NCI-H2196 treated with DMSO at 0.1 percent for 48 hours (cell line): ENCODE measurements around the gene DPP8.
"Not testable (repeated sequence)": the region's sequence is repeated elsewhere in the genome, so short reads cannot be mapped to it uniquely, and the experiment has no call there.

Experiments used
- DNase-seq: peaks from one replicate; lab custom pipeline; 2025; ENCODE audit not compliant: unreplicated experiment; lab: John Stamatoyannopoulos, UW

Gene DPP8

DNA sequence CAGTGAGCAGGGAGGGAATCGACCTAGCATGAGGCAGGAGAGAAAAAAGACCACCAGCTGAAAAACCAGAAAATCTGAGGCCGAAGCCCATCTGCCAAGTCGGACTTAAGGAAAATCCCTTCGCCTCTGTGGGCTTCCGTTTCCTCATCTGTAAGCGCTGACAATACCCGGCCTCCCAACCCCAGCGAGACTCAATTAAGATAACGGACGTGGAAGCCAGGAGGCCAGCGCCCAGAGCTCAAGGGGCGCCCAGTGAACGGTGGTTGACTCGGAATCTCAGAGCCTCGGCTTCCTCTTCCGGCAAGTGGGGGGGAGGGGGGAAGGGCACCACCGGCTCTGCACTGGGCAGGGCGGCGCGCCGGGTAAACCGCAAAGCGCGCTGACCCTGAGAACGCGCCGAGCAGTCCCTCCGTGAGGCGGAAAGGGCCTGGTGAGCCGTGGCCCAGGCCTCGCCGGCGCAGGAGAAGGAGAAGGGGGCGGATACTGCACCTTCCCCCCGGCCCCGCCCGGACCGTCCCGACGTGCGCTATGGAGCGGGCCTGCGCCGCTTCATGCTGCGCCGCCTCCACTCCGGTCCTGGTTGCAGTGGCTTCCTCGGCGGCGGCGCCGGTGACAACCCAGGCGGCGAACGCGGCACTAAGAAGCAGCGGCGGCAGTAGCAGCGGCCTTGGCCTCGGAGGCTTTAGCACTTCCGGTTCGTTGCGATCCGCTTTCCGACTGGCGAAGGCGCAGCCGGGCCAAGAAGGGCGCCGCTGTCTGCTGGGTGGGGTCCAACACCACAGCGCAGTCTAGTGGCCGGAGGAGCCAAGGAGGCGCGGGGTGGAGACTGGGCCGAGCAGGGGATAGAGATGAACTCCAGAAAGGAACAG, at the start of gene DPP8:
Gene DPP8 (minus strand): TSS at position 693 of the 869 bp plus-strand sequence. CDS start 5,136 bp downstream, outside the sequence.
- peak; percentile 51 for DNase-seq

DNA sequence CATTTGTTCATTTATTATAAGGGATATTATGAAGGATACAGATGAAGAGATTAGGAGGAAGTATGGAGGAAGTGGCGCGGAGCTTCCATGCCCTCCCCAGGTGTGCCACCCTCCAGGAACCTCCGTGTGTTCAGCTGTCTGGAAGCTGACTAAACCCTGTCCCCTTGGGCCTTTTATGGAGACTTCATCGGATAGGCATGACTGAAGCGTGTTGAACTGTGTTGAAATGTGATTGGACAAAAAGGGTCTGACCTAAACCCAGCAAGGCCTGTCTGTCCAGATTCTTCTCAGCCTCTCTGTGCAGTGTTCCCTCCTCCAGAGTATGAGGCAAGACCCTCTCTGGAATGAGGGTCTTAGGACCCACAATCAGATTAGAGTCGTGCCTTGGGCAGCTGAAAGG, 44.4 kb upstream of the DPP8 start:
- DNase-seq = no peak

DNA sequence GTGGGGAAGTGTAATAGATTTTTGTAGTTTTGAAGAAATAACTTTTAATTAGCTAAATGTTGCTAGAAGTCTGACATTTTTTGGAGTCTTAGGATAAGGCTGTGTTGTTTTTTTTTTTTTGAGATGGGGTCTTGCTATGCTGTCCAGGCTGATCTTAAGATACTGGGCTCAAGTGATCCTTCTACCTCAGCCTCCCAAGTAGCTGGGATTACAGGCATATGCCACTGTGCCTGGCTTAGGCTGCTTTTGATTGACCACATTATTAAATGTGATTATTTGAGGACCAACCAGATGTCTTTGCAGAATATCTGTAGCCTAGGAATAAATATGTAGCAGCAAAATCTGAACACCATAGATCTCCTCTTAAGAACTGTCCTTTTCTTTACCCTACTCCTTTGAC, 42.5 kb upstream of the DPP8 start:
- no peak for DNase-seq

GRCh38 chr15:65558997-65559760, 41.7 kb upstream of the DPP8 start:
- no peak for DNase-seq

DNA sequence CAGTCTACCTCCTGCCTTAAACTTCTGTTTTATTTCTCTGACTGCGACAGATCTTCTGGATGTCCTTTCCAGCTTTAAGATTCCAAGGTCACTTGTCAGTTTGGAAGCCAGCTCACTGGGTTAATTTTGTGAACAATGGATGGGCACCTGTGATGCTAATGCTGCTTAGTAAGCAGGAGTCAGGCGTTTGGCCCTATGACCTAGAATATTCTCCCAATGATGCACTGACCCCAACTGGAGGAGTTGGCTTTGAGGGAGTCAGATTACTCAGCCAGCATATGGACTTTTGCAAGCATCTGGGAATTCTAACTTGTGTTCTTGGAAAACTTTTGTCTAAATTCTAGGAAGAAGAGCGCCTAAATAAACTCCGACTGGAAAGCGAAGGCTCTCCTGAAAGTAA, 40.8 kb upstream of the DPP8 start:
- no peak for DNase-seq

DNA sequence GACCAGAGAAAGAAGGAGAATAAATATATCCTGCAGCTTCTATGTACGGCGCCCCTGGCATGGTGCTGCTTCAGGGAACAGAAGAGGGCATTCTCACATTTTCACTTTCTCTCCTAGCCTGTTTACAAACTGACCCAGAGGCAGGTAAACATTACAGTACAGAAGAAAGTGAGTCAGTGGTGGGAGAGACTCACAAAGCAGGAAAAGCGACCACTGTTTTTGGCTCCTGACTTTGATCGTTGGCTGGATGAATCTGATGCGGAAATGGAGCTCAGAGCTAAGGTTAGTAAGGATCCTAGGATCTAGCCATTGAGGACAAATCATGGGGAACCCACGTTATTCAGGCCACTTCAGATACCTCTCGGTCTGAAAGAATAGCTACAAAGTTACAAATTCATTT, 39.1 kb upstream of the DPP8 start:
- no peak for DNase-seq

- DNase-seq = no peak
Observed at GRCh38 chr15:65553691-65554090, 36.2 kb upstream of the DPP8 start.

DNA sequence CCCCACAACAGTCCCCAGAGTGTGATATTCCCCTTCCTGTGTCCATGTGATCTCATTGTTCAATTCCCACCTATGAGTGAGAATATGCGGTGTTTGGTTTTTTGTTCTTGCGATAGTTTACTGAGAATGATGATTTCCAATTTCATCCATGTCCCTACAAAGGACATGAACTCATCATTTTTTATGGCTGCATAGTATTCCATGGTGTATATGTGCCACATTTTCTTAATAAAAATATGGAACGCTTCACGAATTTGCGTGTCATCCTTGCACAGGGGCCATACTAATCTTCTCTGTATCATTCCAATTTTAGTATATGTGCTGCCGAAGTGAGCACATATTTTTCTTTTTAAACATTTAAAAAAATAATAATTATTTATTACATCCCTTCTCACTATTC, 35.4 kb upstream of the DPP8 start:
- not testable (repeated sequence) for DNase-seq

DNA sequence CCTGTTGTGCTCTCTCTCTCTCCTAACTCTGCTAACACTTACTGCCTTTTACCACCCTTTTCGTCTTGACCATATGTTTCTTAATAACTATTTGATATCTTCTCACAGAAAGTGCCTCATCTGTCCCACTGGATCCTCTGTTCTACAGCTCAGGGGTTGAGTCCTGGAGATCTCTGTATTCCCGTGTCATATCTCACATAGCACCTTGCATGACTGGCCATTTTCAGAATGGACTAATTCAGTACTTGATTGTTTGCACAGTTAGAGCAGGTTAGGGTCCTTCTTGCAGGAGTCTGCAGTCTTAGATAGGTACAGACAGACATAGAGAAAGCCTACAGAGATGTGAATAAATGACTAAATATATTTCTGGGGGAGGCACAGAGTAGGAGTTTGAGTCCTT, 33.7 kb upstream of the DPP8 start:
- no peak for DNase-seq

DNA sequence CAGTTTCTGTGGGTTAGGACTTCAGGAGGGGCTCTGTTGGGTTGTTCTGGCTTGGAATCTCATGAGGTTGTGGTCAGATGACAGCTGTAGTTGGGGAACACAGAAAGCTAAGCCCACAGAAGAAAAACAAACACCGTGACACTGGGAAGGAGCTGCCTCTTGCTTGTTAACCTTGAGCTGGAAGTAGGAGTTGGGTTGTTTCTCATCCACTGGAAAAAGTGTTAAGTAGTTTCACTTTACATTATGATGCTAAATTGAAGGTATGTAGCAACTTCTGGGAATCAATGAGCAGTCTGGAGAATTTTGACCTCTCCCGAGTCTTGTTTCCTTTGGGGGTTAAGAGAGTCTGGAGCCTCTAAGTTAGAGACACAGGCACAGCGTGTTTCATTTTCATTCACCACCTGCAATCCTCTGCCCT, 33.2 kb upstream of the DPP8 start:
- no peak for DNase-seq

DNA sequence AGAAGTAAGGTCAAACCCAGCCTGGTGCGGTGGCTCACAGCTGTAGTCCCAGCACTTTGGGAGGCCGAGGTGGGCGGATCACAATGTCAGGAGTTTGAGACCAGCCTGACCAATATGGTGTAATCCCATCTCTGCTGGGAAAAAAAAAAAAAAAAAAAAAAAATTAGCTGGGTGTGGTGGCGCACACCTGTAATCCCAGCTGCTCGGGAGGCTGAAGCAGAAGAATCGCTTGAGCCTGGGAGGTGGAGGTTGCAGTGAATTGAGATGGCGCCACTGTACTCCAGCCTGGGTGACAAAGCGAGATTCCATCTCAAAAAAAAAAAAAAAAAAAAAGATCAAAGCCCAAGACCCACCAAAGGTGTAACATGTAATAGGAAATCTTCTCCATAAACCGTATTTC, 31.8 kb upstream of the DPP8 start:
- DNase-seq = not testable (repeated sequence)

DNA sequence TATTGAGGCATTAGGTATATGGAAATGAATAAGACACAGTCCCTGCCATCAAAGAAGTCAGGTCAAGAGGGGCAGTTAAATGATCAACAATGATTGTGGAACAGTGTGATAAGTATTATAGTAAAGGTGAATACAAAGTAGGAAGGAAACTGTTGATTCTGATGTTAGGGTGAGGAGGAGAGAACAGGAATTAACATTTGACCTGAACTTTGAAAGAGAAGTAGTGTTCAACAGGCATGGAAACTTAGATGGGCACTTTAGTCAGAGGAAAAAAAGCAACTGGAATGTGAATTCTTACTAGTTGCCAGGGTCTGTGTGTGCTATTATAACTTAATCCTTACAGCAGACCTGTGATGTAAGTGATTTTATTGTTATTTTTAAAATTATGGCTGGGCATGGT, 30.4 kb upstream of the DPP8 start:
- no peak for DNase-seq

- no peak for DNase-seq
Observed at GRCh38 chr15:65541231-65541820, 23.8 kb upstream of the DPP8 start.

- DNase-seq = no peak
Observed at GRCh38 chr15:65540314-65540713, 22.8 kb upstream of the DPP8 start.

DNA sequence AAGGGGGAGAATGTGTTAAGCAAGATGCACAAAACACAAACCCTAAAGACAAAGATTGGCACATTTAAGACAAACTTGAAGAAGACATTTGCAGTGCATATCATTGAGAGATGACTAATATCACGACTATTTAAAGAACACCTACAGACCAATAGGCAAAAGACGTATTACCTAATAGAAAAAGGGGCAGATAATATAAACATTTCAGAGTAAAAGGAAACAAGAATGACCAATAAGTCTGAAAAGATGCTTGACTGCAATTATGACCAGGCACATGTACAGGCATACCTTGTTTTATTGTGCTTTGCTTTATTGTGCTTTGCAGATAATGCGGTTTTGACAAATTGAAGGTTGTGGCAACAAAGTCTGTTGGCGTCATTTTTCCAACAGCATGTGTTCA, 17.7 kb upstream of the DPP8 start:
- no peak for DNase-seq

DNA sequence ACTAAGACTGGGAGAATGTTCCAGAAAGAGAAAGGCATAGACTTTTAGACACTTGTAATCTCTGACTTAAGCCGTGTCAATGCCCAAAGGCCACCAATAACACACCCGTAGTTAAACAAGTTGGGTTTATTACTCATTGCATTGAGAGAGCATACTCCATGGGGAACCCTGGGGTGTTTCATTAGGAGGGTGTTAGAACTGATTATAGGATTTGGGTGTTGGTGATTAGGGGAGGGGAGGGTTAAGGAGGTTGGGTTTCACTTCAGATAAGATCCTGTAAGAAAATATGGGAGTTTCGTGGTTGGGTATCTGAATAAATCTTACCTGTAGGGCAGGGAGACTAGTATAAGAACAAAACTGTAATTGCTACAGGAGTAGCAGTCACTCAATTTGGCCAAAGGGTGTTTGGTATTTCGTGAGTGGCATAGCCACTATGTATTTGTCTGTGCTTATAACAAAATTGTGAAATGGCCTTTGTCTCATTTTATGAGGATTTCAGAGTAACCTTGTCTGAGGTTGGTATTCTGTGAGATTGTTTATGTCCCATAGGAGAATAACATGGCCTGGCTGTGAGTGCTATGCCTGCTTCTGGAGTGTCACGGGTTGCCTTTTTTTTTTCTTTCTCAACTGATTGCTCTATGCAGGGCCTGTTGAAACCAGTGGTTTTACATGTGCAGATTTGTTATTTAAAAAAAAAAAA, 15.7 kb upstream of the DPP8 start:
- DNase-seq = no peak

DNA sequence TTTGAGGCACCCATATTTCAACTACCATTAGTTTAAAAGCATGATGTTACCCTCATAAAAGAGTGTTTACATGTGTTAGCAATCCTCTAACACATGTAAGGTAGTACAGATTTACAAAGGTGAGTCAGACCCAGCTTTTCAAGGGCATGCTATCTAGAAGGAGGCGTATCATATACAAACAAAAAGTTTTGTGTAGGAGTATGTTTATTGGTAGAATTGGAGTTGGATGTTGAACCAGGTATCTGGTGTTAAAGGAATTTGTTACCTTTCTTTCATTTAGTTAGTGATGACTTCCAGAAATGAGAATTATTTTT, 15.2 kb upstream of the DPP8 start:
- DNase-seq = no peak

GRCh38 chr15:65530318-65531111, 13.0 kb upstream of the DPP8 start, which contains the start of gene HACD3:
TSS of gene HACD3 (plus strand) at chr15:65530463. CDS start at chr15:65530632, 169 bp downstream.
- DNase-seq = peak; percentile 38

DNA sequence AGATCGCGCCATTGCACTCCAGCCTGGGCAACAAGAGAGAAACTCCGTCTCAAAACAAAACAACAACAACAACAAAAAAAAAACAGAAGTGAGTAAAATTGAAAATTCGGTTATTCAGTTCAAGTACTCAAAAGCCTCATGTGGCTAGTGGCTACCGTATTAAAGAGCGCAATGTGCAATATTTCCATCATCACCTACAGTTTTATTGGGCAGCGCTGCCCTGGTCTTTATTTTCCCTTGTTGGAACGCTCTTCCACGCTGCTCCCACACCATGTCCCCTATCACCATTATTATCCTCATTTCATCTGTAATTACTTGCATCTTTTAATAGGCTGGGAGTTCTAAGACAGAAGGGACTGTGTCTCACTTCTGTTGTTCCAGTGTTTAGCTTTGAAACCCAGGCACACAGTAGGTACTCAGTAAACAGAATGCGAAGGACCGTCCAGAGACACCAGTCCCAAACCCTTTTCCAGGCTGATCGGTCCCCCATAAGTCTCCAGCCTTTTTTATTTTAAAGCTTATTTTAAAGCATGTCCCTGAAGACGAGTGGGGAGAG, 12.4 kb upstream of the DPP8 start:
- no peak for DNase-seq

- no peak for DNase-seq
Observed at GRCh38 chr15:65528461-65529060, 11.1 kb upstream of the DPP8 start.
